MM.1S (cell line): ENCODE measurements around the gene BCL2L11.

Experiments
- DNase-seq: peaks from one replicate; pipeline ENCODE4 v3.0.0-alpha.2; 2015
- H2AFZ ChIP-seq: fragments of 300-600 bp; sonication (generic); 2 replicates; pipeline ENCODE4 v1.6.0; 2016; ENCODE audit warnings: antibody characterized with exemption, low read length
- H3F3A ChIP-seq: fragments of 300-600 bp; sonication (generic); 2 replicates; pipeline ENCODE4 v1.6.1; 2016; ENCODE audit warnings: mild to moderate bottlenecking, antibody characterized with exemption, low read length, moderate library complexity, mixed read lengths; ENCODE audit not compliant: insufficient read depth
- H3K27ac ChIP-seq: fragments of 300-600 bp; sonication (generic); 2 replicates; pipeline ENCODE4 v1.5.1; 2016; ENCODE audit warnings: mild to moderate bottlenecking, low read length
- H3K27me3 ChIP-seq: fragments of 300-600 bp; sonication (generic); replicated peaks from 2 replicates; pipeline ENCODE4 v1.6.0; 2016; ENCODE audit warnings: low read length; ENCODE audit not compliant: insufficient read depth
- H3K36me3 ChIP-seq: fragments of 300-600 bp; sonication (generic); replicated peaks from 2 replicates; pipeline ENCODE4 v1.6.1; 2016; ENCODE audit warnings: mild to moderate bottlenecking, low read length, mixed read lengths; ENCODE audit not compliant: insufficient read depth
- H3K4me1 ChIP-seq: fragments of 300-600 bp; sonication (generic); 2 replicates; pipeline ENCODE4 v1.6.1; 2016; ENCODE audit warnings: low read length, mixed read lengths
- H3K4me2 ChIP-seq: fragments of 300-600 bp; sonication (generic); 2 replicates; pipeline ENCODE4 v1.6.0; 2016; ENCODE audit warnings: low read depth, low read length
- H3K4me3 ChIP-seq: fragments of 300-600 bp; sonication (generic); 2 replicates; pipeline ENCODE4 v1.5.1; 2016; ENCODE audit warnings: low read length, mixed read lengths
- H3K79me2 ChIP-seq: fragments of 300-600 bp; sonication (generic); 2 replicates; pipeline ENCODE4 v1.6.1; 2016; ENCODE audit warnings: mixed run types, low read length, mixed read lengths
- H3K9ac ChIP-seq: fragments of 300-600 bp; sonication (generic); 2 replicates; pipeline ENCODE4 v1.6.1; 2016; ENCODE audit warnings: low read length, mixed read lengths
- H3K9me2 ChIP-seq: fragments of 300-600 bp; sonication (generic); replicated peaks from 2 replicates; pipeline ENCODE4 v1.6.1; 2016; ENCODE audit warnings: mild to moderate bottlenecking, low read length, mixed read lengths; ENCODE audit not compliant: insufficient read depth
- H3K9me3 ChIP-seq: fragments of 300-600 bp; sonication (generic); replicated peaks from 2 replicates; pipeline ENCODE4 v1.6.1; 2016; ENCODE audit warnings: mild to moderate bottlenecking, low read length, mixed read lengths; ENCODE audit not compliant: insufficient read depth
- H4K20me1 ChIP-seq: fragments of 300-600 bp; sonication (generic); 2 replicates; pipeline ENCODE4 v1.6.1; 2016; ENCODE audit warnings: mild to moderate bottlenecking, low read length, moderate library complexity, mixed read lengths; ENCODE audit not compliant: insufficient read depth
- EZH2 ChIP-seq: fragments of 300-600 bp; sonication (generic); optimal IDR thresholded peaks from 2 replicates; pipeline ENCODE3; 2017; ENCODE audit warnings: low read depth, mild to moderate bottlenecking, antibody characterized with exemption, low read length, mixed read lengths
- EZH2phosphoT487 ChIP-seq: fragments of 300-600 bp; sonication (generic); IDR thresholded peaks from 2 replicates; pipeline ENCODE4 v1.6.1; 2018; ENCODE audit warnings: antibody characterized with exemption, low read length
- TF ChIP-seq, protein P1 (sequence below): fragments of 300-600 bp; sonication (generic); IDR thresholded peaks from 2 replicates; pipeline ENCODE4 v1.5.1; 2016; ENCODE audit warnings: antibody characterized with exemption, low read length, mixed read lengths

The BCL2L11 gene

DNA sequence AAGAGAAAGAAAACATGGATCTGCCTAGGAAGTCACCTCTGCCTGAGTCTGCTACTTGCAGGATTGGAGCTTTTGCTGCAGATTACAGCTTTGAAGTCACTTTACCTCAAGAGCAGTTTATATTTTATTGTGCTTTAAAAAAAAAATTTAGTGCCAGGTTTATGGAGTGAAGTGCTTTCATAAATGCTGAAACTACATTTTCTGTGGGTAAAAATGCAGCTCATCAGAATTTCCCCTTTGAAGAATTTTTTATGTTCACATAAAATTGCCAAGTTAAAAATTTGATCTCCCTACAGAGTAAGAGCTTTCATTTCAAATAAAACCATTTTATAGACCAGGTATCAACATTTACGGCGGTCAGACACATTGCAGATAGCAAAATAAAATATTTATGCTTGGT is 25.2 kb downstream of the BCL2L11 start:
- Histone ChIP-seq H3K9me3 (no peaks in the 10 kb centered on the region), H3F3A (peaks cover 30% of the 10 kb centered on the region), H3K27ac (no peak overlapping the region), H3K27me3 (no peaks in the 10 kb centered on the region), H3K36me3 (peaks cover 19% of the 10 kb centered on the region), H3K4me2 (no peak overlapping the region), H3K4me1 (peaks cover 17% of the 10 kb centered on the region), H3K9ac (no peak overlapping the region), H3K9me2 (no peaks in the 10 kb centered on the region), H3K4me3 (no peak overlapping the region), H3K79me2 (peaks cover 93% of the 10 kb centered on the region), H4K20me1 (peaks cover 35% of the 10 kb centered on the region), H2AFZ (no peak overlapping the region)
- no peak for DNase-seq
- TF ChIP-seq EZH2, result no peak

DNA sequence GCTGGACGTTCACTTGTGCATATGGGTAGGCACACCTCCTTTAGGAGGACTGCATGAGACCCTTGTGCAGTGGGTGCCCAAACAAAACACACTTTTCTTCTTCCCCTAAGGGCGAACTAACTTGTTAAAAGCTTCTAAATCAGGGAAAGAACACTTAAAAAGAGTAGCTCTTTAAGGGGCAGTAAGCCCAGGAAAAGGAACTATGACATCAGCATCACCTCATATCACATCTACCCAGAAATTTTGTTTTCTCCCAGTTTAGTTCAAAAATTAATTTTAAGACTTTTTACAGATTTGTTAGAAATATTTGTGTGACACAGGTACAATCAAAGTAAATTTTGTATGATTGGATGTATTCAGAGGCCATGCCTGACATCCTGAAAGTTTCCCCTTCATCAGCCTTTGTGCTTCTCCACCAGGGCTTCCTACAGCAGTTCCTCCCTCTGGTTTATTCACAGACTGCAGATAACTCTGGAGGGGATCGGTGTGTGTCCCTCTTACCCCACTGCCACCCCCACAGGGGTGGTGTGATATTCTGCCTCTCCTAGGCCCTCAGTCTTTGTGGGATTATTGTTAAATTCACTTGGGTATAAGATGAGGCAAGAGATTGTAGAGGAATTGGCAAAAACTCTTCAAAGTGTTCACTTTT is 27.6 kb downstream of the BCL2L11 start:
- no peak overlapping the region for H3K9ac ChIP-seq
- DNase-seq, result no peak
- H3K4me2 ChIP-seq, result no peak overlapping the region
- no peak overlapping the region for H2AFZ ChIP-seq
- no peak overlapping the region for H3K27ac ChIP-seq
- peaks cover 33% of the 10 kb centered on the region for H4K20me1 ChIP-seq
- TF ChIP-seq EZH2phosphoT487, result no peak
- no peak for TF ChIP-seq EZH2
- TF ChIP-seq, protein P1, sequence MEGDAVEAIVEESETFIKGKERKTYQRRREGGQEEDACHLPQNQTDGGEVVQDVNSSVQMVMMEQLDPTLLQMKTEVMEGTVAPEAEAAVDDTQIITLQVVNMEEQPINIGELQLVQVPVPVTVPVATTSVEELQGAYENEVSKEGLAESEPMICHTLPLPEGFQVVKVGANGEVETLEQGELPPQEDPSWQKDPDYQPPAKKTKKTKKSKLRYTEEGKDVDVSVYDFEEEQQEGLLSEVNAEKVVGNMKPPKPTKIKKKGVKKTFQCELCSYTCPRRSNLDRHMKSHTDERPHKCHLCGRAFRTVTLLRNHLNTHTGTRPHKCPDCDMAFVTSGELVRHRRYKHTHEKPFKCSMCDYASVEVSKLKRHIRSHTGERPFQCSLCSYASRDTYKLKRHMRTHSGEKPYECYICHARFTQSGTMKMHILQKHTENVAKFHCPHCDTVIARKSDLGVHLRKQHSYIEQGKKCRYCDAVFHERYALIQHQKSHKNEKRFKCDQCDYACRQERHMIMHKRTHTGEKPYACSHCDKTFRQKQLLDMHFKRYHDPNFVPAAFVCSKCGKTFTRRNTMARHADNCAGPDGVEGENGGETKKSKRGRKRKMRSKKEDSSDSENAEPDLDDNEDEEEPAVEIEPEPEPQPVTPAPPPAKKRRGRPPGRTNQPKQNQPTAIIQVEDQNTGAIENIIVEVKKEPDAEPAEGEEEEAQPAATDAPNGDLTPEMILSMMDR, result no peak
- H3K27me3 ChIP-seq, result no peaks in the 10 kb centered on the region
- H3F3A ChIP-seq, result peaks cover 27% of the 10 kb centered on the region
- H3K9me2 ChIP-seq, result no peaks in the 10 kb centered on the region
- H3K4me3 ChIP-seq, result no peak overlapping the region
- H3K9me3 ChIP-seq, result no peaks in the 10 kb centered on the region
- H3K4me1 ChIP-seq, result peaks cover 17% of the 10 kb centered on the region
- peaks cover 99% of the 10 kb centered on the region for H3K79me2 ChIP-seq
- H3K36me3 ChIP-seq, result peaks cover 21% of the 10 kb centered on the region

DNA sequence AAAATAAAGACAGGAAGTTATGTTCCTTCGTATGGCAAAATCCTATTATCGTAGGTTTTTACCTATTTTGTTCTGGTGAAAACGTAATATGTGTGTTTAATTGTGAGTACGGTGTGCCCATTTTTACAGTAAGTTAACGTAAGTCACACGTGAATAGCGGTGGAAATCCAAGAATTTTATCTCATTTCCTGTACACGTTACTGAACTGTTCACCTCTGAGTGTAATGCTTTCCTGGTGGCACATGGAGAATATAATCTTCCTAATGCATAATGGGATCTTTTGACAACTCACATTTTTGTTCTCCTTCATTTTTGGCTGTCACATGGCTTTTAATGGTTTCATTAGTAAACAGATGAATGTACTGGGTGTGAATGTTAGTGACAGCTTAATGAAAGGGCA is 28.2 kb downstream of the BCL2L11 start:
- Histone ChIP-seq H3K79me2 (peaks cover 99% of the 10 kb centered on the region), H3K9me2 (no peaks in the 10 kb centered on the region), H2AFZ (no peak overlapping the region), H3K4me3 (no peak overlapping the region), H3K9me3 (no peaks in the 10 kb centered on the region), H3K27ac (no peak overlapping the region), H3K9ac (no peak overlapping the region), H4K20me1 (peaks cover 27% of the 10 kb centered on the region), H3K4me1 (peaks cover 19% of the 10 kb centered on the region), H3K36me3 (peaks cover 21% of the 10 kb centered on the region), H3K27me3 (no peaks in the 10 kb centered on the region), H3K4me2 (no peak overlapping the region), H3F3A (peaks cover 26% of the 10 kb centered on the region)
- DNase-seq, result no peak
- TF ChIP-seq EZH2phosphoT487 (no peak), EZH2 (no peak)
- TF ChIP-seq, protein P1, result no peak

DNA sequence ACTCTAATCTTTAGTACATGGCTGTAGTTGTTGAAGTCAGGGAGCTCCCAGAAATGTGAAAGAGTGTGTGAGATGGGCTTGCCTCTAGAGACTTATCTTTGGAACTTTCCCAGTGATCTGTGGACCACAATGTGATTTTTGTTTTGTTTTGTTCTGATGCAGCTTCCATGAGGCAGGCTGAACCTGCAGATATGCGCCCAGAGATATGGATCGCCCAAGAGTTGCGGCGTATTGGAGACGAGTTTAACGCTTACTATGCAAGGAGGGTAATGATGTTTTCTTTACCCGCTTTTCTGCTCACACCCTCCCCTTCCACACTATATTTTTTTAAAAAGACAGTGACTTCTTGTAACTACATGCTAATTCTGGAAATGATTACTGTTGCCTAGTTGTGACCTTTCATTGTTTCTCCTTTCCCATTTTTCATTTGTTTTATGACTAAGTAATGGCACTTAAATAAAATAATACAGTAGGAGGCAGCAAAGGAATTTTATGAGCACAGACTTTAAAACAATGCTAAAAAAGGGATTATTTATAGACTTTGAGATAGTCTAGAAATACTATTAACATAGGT is 29.3 kb downstream of the BCL2L11 start:
- Histone ChIP-seq H4K20me1 (peaks cover 25% of the 10 kb centered on the region), H3K4me3 (no peak overlapping the region), H3K9me3 (no peaks in the 10 kb centered on the region), H2AFZ (no peak overlapping the region), H3K4me1 (peaks cover 16% of the 10 kb centered on the region), H3K9ac (no peak overlapping the region), H3F3A (peaks cover 26% of the 10 kb centered on the region), H3K27me3 (no peaks in the 10 kb centered on the region), H3K4me2 (no peak overlapping the region), H3K9me2 (no peaks in the 10 kb centered on the region), H3K36me3 (peaks cover 23% of the 10 kb centered on the region), H3K27ac (no peak overlapping the region), H3K79me2 (peaks cover 99% of the 10 kb centered on the region)
- TF ChIP-seq, protein P1, result no peak
- TF ChIP-seq EZH2phosphoT487 (no peak), EZH2 (no peak)
- DNase-seq, result no peak
